ENCODE results near the gene GAK. TPM values are rescaled to one million over a fixed set of nuclear protein-coding genes. Genes with fewer than 3 reads are reported as not detected.

Gene GAK
- total and polyA plus RNA-seq, 2 of the 13 experiments (the other 11 are each of a cell fraction or from before 2014, with no cell fraction given): 17.5 to 44.3 TPM

DNA sequence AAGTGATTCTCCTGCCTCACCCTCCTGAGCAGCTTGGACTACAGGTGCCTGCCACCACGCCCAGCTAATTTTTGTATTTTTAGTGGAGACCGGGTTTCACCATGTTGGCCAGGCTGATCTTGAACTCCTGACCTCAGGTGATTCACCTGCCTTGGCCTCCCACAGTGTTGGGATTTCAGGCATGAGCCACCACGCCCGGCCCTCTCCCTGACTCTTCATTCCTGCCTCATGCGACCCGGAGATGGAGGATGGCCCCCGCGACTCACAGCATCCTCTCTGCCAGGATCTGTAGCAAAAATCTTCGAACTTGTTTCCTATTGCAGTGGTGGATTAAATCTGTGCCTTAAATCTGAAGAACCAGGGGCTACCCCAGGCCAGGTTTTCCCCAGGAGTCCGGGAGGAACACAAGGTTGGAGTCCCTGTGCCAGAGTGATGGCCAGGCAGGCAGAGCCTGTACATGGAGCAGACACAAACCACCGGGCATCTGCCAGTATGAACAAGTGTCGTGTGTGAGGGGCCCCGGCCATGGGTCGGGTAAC, 117.7 kb downstream of the GAK start:
- in situ Hi-C loops (cut with HindIII; ENCODE audit: extremely low pct_ligation_motif_present, low pct_unique_long_range_greater_than_20kb): loop anchor here (10.0 kb wide), 1 partner anchor 170 kb away; the partner anchor contains the start of gene IDUA
- TF ChIP-seq, protein P1, sequence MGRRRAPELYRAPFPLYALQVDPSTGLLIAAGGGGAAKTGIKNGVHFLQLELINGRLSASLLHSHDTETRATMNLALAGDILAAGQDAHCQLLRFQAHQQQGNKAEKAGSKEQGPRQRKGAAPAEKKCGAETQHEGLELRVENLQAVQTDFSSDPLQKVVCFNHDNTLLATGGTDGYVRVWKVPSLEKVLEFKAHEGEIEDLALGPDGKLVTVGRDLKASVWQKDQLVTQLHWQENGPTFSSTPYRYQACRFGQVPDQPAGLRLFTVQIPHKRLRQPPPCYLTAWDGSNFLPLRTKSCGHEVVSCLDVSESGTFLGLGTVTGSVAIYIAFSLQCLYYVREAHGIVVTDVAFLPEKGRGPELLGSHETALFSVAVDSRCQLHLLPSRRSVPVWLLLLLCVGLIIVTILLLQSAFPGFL (CRISPR knock-in tag; IDR thresholded peaks at IDR 0.05): no peak
- TF ChIP-seq, protein P2, sequence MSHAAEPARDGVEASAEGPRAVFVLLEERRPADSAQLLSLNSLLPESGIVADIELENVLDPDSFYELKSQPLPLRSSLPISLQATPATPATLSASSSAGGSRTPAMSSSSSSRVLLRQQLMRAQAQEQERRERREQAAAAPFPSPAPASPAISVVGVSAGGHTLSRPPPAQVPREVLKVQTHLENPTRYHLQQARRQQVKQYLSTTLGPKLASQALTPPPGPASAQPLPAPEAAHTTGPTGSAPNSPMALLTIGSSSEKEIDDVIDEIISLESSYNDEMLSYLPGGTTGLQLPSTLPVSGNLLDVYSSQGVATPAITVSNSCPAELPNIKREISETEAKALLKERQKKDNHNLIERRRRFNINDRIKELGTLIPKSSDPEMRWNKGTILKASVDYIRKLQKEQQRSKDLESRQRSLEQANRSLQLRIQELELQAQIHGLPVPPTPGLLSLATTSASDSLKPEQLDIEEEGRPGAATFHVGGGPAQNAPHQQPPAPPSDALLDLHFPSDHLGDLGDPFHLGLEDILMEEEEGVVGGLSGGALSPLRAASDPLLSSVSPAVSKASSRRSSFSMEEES (CRISPR knock-in tag; IDR thresholded peaks at IDR 0.05): no peak
- TF ChIP-seq ZNF775 (CRISPR knock-in tag; IDR thresholded peaks at IDR 0.05; ENCODE audit: borderline replicate concordance): no peak
- no peak for TF ChIP-seq REPIN1 (CRISPR knock-in tag; IDR thresholded peaks at IDR 0.05; ENCODE audit: borderline replicate concordance, low read depth)
- TF ChIP-seq ZFP82 (CRISPR knock-in tag; IDR thresholded peaks at IDR 0.05; ENCODE audit: borderline replicate concordance): no peak
- TF ChIP-seq THAP11 (CRISPR knock-in tag; IDR thresholded peaks at IDR 0.05): 0 out of 2 replicates have a peak, but pooled peaks have one; percentile 3
- TF ChIP-seq, protein P3, sequence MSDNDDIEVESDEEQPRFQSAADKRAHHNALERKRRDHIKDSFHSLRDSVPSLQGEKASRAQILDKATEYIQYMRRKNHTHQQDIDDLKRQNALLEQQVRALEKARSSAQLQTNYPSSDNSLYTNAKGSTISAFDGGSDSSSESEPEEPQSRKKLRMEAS (IDR thresholded peaks at IDR 0.05): 0 out of 2 replicates have a peak, but pooled peaks have one; percentile 18
- no peak for TF ChIP-seq ZNF660 (CRISPR knock-in tag; IDR thresholded peaks at IDR 0.05; ENCODE audit: borderline replicate concordance, low read depth)
- TF ChIP-seq SRSF9 (IDR thresholded peaks at IDR 0.05; ENCODE audit: borderline replicate concordance, insufficient read depth, low read depth, low read length, poor library complexity, severe bottlenecking): no peak
- TF ChIP-seq RXRB (CRISPR knock-in tag; IDR thresholded peaks at IDR 0.05; ENCODE audit: borderline replicate concordance): no peak
- TF ChIP-seq ZNF616 (CRISPR knock-in tag; IDR thresholded peaks at IDR 0.05; ENCODE audit: low read depth): no peak
- TF ChIP-seq, protein P4, sequence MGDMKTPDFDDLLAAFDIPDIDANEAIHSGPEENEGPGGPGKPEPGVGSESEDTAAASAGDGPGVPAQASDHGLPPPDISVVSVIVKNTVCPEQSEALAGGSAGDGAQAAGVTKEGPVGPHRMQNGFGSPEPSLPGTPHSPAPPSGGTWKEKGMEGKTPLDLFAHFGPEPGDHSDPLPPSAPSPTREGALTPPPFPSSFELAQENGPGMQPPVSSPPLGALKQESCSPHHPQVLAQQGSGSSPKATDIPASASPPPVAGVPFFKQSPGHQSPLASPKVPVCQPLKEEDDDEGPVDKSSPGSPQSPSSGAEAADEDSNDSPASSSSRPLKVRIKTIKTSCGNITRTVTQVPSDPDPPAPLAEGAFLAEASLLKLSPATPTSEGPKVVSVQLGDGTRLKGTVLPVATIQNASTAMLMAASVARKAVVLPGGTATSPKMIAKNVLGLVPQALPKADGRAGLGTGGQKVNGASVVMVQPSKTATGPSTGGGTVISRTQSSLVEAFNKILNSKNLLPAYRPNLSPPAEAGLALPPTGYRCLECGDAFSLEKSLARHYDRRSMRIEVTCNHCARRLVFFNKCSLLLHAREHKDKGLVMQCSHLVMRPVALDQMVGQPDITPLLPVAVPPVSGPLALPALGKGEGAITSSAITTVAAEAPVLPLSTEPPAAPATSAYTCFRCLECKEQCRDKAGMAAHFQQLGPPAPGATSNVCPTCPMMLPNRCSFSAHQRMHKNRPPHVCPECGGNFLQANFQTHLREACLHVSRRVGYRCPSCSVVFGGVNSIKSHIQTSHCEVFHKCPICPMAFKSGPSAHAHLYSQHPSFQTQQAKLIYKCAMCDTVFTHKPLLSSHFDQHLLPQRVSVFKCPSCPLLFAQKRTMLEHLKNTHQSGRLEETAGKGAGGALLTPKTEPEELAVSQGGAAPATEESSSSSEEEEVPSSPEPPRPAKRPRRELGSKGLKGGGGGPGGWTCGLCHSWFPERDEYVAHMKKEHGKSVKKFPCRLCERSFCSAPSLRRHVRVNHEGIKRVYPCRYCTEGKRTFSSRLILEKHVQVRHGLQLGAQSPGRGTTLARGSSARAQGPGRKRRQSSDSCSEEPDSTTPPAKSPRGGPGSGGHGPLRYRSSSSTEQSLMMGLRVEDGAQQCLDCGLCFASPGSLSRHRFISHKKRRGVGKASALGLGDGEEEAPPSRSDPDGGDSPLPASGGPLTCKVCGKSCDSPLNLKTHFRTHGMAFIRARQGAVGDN (CRISPR knock-in tag; IDR thresholded peaks at IDR 0.05): peak; percentile 13; the same call in 1 of the 2 replicates
- peak; percentile 39; the same call in 1 of the 2 replicates for TF ChIP-seq ZNF598 (CRISPR knock-in tag; IDR thresholded peaks at IDR 0.05; ENCODE audit: borderline replicate concordance)
- no peak for TF ChIP-seq ATM (IDR thresholded peaks at IDR 0.05; ENCODE audit: borderline replicate concordance)
- no peak for TF ChIP-seq RNF2 (conservative IDR thresholded peaks at IDR 0.05; ENCODE audit: low read depth)

More for the DNA sequence above, 117.7 kb downstream of the GAK start:
- H3K4me3 ChIP-seq (replicated peaks in 1 of 3; ENCODE audit: insufficient read depth in 1 of 3, low read depth in 2 of 3, low read length in 3 of 3): no peak overlapping the region
- H3K9me3 ChIP-seq (ENCODE audit: low read length): no peaks in the 10 kb centered on the region
- H3K27me3 ChIP-seq (ENCODE audit: control insufficient read depth in 1 of 2, insufficient read depth in 2 of 2, low read length in 2 of 2): peaks cover 1 to 43% of the 10 kb centered on the region in 2 experiments; a peak in 4 of 5 replicates
- H3K4me2 ChIP-seq (ENCODE audit: low read depth, low read length): no peak overlapping the region
- no peak for ATAC-seq
- no TSS peak for BruUV-seq (replicated peaks)
- H3K4me1 ChIP-seq (ENCODE audit: insufficient read depth, low read length): peaks cover 38% of the 10 kb centered on the region
- H3K79me2 ChIP-seq (ENCODE audit: insufficient read depth, low read length): no peaks in the 10 kb centered on the region
- 26% methylated on average over 11 of the region's 14 CpGs for WGBS (ENCODE audit: low lambda C conversion rate)
- H3K36me3 ChIP-seq (replicated peaks in 1 of 2; ENCODE audit: control insufficient read depth in 1 of 2, insufficient read depth in 2 of 2, low read length in 2 of 2): no peaks in the 10 kb centered on the region
- intact Hi-C loops (cut with micrococcal nuclease; ENCODE audit: unreplicated experiment): loop anchor here (1.0 to 5.0 kb wide), 3 partner anchors 61 to 173 kb away; partner anchors contain the start of gene IDUA
- CTCF ChIA-PET (ENCODE audit: low intra/inter-chr PET ratio, low total read pairs): interaction anchor here (0.8 kb wide), 1 partner anchor 77 kb away, joined by 3 read pairs; no protein-coding TSS in a partner anchor
- H4K20me1 ChIP-seq (ENCODE audit: insufficient read depth, low read length): no peaks in the 10 kb centered on the region; the same call in 1 of the 2 replicates
- no peak overlapping the region for H2AFZ ChIP-seq (ENCODE audit: low read length)
- DNase-seq (ENCODE audit: low spot score): no peak
- no peak for FAIRE-seq
- no peak overlapping the region for H3K9ac ChIP-seq (ENCODE audit: insufficient read depth, low read depth, low read length)
- no peak overlapping the region for H3K27ac ChIP-seq (ENCODE audit: extremely low read length, insufficient read depth, low read length)
- POLR2A ChIA-PET: interaction anchor here (0.6 to 2.6 kb wide), 5 partner anchors 14 to 173 kb away, joined by 3 to 11 read pairs (median 4); partner anchors contain the start of gene IDUA
